Stimulated activated CD8-positive, alpha-beta memory T cell treated with anti-CD3 and anti-CD28 coated beads, Interleukin-2, amount 100 ng/mL, for 48 hours (primary cell): ENCODE measurements around the gene ZIC4.

Experiments used
- DNase-seq, 2 donors: peaks; one replicate each; pipeline ENCODE4 v3.0.0-alpha.2; 2020; ENCODE audit warnings: low read depth in 2 of 2

The ZIC4 gene

DNA sequence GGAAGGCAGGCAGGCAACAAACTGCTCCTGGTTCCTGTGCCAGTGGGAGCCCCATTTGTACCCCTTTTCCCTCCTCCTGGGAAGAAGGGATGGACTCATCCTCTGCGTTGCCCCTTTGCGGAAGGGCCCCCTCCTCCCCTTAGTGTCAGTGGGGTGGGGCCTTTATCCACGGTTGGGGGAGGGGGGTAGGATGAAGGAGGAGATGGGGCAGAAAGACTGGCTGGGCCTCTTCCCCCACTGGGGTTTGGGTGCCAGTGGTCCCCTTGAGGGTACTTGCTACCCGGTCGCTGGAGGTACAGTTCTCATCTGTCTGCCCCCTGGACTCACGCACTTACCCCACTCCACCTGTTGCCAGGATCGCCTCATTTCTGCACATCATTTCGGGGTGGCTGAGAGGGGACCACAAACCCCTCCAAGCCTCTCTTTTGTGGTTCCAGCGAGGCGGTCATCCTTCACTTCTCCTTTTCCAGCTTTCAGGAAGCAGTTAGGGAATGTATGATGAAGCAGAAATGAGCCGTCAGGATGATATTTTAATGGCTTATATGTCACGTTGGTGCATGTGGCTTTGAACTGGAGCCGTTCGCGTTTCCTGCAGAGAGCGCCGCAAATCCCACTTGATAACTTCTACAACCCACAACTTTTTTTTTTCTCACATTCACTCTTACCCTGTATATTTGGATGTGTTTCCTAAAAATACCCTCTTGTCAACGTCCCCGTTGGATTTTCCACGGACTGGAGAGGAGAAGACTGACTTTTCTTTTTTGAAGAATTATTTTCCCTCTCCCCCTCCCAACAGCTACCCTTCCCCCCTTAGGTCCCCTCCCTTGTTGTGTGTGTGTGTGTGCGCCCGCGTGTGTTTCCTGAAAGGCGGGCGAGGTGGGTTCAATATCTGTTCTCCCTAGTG is at the start of gene ZIC4:
ZIC4 (minus strand) TSS at position 516 of the 904 bp plus-strand sequence. CDS start 3,746 bp downstream, outside the sequence.
- no peak for DNase-seq

DNA sequence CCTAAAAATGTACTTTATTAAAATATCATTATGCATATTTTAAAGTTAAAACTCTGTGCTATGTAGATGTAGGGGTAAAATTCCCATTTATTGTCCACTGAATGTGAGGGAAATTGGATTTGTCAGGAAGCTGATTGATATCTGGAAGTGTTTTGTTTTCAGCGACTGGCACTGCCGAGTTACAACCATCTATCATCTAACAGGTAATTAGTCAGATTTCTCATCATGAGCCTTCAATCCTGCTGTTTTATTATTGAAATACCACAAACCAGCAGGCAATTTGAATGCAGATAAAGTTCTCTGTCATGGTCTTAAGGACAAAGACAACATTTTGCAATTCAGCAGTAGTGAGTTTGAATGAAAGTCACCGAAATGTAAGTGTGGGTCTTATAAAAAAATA is 43.3 kb upstream of the ZIC4 start:
- no peak for DNase-seq

DNA sequence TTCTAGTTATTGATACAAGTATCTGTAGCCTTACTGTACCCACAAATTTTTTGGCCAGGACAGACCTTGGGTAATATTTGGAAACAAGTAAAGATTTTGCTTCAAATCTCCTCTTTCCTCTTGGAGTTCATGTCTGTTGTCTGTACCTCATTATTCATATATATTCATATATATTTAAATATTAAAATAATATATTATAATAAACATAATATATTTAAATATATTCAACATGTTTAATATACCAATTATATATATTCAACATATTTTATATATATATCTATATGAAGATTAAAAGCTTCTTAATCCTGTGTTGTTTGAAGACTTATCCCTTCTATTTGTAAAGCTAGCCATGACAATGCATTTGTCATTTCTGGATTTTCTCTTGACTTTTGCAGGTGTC is 40.9 kb upstream of the ZIC4 start:
- DNase-seq: no peak

DNA sequence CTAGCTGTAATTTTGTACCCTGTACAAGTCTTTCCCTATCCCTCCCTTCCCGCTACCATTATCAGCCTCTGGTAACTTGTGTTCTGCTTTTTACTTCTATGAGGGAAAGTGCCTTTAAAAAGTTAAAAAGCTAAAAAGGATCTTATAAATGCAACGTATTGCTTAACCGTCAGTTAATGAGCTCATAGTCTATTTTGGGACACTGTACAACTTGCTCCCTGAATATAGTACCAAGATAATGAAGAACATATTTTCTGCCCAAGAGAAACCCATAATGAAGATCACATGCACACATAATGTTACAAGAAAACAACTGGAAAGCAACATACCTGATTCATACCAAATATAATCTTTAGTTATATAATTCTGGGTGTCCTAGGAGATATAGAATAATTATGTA is 25.4 kb upstream of the ZIC4 start:
- DNase-seq: no peak

DNA sequence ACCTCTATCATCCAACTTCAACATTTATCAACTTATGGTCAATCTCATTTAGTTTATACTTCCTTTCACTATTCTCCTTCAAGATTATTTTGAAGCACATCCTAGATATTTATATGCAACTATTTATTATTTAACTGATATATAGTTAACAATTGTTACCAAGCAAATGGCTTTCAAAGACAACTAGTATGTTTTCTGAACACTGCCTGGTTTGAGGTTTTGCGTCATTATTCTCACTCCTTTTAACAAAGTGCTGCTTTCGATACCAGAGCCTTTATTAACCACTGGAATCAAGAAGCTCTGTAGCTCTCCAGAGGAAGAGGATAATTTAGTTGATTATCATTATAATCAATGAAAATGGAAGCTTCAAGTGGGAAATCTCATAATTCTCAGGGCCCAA is 22.4 kb upstream of the ZIC4 start:
- no peak for DNase-seq

DNA sequence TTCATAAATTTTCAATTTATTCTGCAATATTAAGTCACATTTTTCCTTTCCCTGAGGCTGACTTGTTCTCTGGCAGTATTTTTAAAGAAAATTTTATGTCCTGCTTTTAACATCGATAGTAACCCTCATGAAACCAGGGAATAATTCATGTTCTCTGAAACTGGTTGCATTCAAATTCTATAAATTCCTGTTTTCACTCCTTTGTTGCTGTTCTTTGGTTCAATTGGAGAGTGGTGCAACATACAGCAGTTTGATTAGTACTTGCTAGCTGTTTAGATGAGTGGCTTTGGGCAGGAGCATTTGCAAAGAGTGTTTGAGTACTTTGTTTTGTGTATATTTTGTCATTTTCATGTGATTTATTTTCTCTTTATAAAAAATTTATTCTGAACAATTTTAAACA is 22.0 kb upstream of the ZIC4 start:
- DNase-seq: no peak

DNA sequence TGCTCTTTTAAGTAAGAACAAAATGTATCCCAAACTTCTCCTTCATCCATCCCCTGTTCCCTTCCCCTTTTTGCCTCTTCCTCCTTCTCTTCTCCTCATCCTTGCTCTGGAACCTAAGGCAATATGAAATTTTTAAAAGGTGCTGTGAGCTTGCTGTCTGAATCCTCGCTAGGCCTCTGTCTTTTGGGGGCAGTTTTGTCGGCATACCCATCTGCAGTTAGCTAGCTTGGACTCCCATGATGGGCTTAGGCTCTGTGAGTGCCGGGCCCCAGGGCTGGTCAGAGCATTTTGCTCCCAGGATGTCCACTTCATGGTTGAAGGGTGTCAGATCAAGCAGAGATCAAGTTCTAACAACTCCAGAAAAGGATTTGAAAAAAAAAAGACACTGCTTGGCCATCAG is 21.4 kb upstream of the ZIC4 start:
- no peak for DNase-seq

DNA sequence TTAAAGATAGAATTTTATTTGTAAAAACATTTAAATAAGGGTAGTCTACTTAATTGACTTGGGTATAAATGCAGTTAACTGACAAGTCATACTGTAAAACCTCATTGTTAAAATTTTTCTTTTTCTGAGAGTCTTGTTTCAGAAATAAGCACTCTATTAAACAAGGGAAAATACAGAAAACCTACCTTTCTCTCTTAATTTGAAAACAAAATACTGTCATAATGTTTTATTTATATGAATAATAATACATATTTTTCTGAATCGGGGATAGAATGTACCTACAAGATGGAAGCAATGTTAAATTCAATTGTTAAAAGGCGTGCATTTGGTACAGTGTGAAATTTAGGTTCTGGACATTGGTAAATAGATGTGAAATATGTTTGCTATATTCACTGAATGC is 20.6 kb upstream of the ZIC4 start:
- no peak for DNase-seq

DNA sequence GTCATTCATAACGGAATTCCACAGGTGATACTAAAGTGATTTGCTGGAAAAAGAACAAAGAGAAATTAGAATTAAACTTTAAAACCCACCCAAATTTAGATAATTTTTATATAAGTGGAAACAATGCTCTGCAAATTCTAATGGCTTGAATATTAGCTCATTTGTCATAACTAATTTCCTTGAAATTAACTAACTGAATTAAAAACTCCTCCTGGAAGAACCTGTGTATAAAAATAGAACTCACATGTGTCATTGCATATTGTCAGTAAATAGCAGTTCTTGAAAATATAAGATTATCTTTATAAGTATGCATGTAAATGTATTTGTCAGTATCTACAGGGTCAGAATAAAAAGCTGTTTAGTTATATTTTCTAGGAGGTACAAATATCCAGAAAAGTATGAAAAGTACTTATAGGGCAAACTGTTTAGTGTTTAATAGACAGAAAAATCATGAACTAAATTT is 19.1 kb upstream of the ZIC4 start:
- no peak for DNase-seq

DNA sequence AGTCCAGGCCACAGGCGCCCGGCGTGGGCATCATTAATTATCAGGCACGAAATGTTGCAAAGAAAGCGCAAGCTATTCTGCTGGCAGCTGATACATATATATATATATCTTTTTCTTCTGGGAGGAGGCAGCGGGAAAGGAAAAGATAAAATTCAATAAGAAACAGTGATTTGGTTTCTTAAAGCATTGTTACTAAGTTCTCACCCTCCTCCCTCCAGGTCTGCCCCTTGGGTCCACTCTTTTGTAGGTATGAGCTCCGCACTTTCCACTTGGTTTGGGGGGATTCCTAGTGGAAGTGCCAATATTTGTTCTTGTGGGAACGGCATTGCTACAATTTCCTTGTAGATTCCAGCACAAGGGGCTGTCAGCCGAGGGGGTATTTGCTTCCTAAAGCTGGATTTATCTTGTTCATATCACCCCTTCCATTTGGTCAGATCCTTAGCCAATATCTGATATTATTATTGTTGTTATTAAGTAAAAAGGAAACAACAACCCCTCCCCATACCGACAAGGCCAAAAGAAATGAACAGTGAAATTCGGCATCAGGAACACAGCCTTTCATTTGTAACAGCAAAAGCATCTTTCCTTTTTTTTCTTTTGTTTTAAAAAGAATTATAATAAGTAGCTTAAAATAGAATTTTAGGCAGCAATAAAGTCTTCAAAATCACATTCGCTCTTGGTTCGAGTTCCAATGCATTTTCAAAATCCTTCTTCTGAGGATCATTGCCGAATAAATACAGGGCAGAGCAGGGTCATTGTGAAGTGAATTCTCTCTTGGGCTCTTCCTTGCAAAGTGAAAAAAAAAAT is 18.4 kb upstream of the ZIC4 start:
- no peak for DNase-seq

DNA sequence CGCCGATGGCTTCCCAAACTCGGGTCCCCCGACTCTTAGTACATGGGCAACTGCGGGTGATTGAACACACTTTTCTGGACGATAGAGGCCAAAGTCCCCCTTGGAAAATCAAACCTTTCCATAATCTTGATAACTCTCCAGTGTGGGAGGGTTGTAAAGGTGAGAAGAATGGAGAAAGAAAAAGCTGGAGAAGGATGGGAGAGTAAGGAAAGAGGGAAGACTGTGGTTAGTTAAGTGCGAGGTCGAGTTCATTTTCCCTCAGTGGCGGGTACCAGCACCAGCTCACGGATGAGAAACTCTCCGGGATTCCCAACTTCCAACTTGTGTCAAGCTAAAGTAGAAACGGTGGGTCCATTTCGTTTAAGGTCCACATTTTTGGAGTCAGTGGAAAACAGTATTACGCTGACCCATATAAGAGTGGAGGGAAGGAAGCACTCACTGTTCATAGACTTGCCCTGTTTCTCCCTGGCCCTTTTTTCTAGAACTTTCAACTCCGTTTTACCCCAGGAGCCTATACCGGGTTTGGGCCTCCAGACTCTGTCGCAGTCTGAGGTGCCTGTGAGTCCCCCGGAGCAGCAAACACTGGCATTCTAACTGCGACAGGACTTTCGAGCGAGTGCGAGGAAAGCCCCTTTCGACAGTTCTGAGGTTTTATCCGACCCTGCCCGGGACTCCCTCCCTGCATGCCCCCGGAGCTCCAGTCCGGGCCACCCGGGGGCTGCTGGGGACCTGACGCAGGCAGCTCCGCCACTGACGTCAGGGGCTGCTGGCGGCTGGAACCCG is 17.6 kb upstream of the ZIC4 start:
- no peak for DNase-seq

DNA sequence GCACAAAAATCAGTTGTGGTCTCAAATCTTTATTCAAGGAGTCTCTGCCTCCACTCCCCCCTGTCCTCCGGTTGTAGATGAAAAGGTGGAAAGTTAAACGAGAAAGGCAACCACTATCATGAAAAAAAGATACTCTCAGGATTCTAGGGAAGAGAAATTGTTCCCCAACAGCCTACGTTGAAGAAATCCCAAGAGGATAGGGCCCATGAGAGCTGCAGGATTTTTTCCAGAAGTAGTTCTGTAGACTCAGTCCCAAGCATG is 17.1 kb upstream of the ZIC4 start:
- DNase-seq: no peak

DNA sequence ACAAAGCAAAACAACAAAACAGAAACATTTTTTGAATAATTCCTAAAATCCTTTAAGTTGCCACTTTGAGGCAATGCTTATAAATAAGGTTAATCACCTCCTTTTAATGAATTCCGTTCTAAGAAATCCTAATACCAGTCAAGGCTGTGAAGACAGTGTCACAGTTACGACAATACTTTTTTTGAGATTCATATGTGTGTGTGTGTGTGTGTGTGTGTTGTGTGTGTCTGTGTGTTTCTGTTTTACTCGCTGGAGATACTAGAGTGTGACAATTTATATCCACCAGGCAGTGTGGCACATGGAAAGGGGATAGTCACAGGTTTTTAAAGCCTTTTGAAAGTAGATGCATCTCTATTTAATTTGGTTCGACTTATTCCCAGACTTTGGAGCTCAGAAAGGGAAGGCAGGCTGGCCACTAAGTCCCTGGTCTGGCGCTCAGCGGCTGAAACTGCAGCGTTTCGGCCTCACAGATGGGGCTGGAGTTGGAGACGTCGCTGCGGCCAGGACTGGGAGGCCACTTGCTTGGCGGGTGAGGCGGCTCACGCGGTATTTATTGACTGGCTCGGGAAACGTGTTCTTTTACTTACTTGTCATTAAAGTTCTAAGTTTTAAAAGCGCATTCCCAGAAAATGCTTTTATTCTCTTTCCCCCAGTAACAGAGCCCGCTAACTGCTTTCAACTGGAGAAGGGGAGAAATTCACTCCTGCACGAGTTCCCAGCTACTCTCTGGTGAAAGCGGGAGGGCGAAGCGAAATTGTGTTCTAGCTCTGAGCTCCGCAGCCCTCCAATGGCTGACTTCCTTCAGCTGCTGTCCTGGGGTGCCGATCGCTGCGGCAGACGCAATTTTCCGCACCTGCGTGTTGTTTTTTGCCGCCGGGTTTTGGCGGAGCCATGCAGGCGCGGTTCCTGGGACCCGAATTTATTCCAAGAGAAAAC is 16.5 kb upstream of the ZIC4 start:
- DNase-seq: no peak

DNA sequence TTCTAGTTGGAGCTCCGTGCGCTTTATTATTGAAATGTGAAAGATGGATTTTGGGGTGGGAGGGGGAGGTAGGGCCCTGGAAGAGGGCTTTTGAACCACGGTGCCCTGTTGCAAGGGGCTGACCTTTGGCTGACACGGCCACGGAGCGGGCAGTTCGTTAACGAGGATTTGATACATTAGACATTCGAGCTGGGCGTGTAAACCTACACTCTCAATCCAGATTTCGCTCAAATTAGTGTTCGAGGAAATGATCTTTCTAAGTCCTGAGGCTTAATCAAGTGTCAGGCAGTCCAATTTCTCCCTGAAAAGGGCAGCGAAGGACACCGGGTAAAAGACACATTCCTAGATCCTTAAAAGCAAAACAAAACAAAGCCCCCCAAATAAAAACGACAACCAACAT is 15.9 kb upstream of the ZIC4 start:
- no peak for DNase-seq

DNA sequence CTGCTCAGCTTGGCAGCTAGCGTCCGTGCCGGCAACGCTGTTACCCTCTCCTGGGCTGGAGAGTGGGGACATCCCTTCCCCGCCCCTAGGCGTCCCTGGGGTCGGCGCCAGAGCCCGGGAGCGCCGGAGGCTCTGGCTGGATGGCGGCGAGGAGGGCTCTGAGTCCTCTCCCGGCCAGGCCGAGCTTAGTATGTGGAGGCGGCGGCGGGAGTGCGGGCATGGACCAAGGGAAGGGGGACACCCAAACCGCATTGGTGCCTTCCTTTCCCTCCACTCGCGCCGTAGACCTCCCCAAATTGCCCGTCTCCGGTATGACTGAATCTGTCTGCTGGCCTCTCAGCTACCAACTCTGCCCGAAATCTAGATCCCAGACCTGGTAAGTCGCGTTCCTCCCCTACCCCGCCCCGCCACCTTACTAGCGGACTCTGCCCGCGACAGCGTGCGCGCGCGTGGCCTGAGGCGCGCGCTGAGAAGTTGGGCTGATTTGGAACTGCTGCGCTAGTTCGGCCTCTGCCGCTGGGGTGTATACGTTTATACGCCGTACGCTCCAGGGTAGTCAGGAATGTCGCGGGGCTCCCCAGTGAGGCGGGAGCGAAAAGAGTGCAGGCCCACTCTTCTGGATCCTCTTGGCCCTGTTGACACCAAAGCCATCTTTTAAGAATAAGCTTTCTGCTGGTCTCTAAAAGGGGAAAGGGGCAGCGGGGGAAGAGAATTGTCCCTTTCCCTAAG is 15.0 kb upstream of the ZIC4 start:
- no peak for DNase-seq

DNA sequence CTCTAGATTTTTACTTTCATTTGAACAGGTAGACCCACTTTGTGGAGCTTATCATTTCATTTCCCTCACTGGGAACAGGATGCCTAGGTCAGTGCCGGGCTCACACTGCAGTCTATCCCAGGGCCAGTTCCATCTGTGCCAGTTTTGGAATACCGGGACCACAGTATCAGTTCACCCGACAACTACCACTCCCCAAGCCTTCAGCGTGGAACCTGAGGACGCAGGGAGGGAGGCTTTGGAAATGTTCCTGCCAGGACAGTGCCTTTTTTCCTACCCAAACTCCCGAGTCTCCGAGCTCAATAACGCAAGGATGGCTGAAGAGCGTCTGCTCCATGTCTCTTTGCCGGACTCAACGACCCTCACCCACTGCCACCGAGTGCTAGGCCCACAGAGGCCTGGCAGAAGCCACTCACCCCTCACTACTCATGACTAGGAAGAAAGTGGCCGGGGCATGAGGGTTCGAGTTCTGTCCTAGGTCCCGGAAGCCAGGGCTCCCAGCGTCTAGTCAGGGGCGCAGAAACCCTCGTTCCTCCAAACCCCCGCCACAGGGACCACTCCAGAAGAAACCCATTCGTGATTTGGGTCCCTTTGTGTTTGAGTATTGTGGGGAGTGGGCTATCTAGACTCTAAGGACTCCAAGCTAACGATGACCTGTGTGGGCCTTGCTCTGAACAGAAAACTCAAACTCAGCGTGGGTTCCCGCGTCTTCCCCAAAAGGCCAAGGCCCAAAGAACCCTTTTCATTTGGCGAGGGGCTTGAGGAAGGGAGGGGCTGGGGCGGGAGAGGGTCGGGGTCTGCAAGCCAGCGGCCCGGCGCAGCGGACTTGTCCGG is 14.2 kb upstream of the ZIC4 start:
- no peak for DNase-seq

DNA sequence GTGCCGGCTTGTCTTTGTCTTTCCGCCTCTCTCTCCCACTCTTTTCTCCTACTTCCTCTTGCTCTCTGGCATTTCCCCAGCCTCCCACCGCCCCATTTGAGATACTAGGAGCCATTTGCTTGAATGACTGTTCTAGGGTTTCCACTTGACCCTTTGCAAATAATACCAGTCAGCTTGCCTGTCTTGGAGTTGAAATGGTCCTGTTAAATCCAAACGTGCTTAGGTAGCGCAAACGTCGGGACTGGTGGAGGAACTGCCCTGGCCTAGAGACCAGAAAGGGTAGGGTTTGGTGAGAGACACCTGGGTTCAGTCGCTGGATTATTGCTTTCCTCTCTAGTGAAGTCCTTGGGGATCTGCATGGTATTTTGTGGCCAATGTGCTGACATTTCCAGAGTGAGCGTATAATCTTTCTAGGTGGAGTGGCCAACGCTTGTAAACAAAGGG is 13.5 kb upstream of the ZIC4 start:
- no peak for DNase-seq

DNA sequence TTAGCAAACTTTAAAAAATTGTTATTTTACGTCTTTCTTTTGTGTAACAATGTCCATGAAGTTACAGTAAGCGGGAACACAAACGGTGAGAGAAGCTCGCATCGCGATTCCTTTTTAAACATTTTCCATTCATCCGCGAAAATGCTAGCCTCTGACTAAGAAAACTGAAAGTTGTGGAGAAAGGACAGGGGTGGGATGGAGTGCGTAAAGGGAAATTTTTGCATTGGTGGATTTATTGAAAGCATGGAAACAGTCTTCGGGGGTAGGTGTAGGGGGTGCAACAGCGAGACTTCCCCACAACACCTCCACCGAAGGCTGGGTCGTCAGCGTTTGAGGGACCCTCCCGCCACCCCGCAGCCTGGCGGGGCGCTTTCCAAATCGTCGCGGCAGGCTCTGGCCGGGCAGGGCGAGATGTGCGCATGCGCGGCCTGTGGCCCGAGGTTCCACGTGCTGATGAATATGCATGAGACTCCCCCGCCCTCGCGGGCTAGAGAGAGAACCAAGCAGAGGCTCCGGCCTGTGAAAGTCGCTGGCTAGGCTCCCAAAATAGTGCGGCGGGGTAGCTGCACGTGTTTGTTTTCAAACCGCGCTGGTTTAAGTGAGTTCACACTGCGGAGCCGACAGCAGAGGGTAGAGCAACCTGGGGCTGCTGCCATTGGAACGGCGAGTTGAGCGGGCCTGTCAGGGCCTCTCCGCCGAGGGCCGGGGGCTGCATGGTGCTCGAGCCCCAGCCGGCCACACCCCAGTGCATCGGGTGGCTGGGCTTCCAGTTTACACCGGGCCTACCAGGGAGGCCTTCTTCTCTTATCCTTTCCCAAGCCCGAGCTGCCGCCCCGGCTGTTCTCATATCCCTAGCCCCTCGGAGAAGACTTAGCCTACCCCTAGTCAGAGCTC is 12.7 kb upstream of the ZIC4 start:
- DNase-seq: no peak

DNA sequence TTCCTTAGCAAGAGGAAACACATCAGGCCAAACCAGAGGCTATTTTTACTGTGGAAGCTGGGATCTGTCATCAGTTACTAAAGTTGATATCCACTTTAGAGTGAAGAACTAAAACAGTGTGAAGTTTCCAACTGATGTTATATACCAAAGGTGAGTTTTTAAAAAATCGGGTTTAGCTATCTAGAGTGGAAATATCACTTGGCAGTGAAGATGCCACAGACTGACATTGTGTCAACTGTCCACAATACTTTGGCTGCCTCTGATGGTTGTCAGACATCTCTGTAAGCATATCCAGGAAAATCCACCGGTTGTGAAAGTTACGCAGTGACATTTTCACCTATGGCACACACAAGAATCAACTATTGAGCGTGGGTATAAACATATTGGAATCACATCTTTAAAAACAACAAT is 12.0 kb upstream of the ZIC4 start:
- DNase-seq: no peak
